ENCODE results near the gene VASN. TPM values are rescaled to one million over a fixed set of nuclear protein-coding genes. Genes with fewer than 3 reads are reported as not detected.

Gene VASN
- total and polyA plus RNA-seq, 10 of the 15 experiments (the other 5 are each of a cell fraction or from before 2014, with no cell fraction given), result 0.02 to 0.19 (median 0.14) TPM; not detected in 6

DNA sequence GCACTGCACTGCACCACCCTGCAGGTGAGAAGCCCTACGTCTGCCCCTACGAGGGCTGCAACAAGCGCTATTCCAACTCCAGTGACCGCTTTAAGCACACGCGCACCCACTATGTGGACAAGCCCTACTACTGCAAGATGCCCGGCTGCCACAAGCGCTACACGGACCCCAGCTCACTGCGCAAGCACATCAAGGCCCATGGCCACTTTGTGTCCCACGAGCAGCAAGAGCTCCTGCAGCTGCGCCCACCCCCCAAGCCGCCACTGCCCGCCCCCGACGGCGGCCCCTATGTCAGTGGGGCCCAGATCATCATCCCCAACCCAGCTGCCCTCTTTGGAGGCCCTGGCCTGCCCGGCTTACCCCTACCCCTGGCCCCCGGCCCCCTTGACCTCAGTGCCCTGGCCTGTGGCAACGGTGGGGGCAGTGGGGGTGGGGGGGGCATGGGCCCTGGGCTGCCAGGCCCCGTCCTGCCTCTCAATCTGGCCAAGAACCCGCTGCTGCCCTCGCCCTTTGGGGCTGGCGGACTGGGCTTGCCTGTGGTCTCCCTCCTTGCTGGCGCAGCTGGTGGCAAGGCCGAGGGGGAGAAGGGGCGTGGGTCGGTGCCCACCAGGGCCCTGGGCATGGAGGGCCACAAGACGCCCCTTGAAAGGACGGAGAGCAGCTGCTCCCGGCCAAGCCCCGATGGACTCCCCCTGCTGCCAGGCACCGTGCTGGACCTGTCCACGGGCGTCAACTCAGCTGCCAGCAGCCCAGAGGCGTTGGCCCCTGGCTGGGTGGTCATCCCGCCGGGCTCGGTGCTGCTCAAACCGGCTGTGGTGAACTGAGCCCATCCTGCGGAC, 34.7 kb upstream of the VASN start (continued):
- TF ChIP-seq CHD1 (IDR thresholded peaks at IDR 0.05; ENCODE audit: low read depth, low read length), result no peak

DNA sequence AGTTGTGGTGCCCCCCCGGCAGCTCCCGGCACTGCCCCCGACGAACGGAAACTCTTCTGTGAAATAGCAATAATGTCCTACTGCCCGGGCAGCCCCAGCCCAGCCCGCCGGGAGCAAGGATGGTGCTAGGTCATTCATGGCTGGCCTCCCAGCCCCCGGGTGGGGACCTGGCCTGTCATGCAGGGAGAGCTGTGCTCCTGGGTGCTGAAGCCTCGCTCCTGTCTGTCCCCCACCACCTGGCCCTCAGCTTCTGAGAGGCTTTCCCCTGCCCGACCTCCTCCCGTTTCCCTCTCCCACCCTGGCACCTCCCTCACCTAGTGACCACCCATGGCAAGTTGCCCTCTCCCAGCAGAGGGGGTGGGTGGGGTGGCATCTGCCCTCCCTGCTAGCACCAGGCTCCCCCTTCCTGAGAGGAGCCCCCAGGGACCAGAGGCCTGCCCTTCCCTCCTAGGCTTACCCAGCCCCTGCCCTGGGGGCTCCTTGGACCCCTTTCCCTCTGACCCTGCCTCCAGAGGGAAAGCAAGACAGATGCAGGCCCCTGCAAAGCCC, 34.0 kb upstream of the VASN start:
- Histone ChIP-seq H3K4me1 (ENCODE audit: control insufficient read depth, insufficient read depth, low read length) (no peaks in the 10 kb centered on the region), H3K4me2 (ENCODE audit: control insufficient read depth, insufficient read depth) (no peak overlapping the region), H4K20me1 (ENCODE audit: control insufficient read depth, insufficient read depth) (no peaks in the 10 kb centered on the region), H3K36me3 (ENCODE audit: control insufficient read depth in 2 of 2, insufficient read depth in 2 of 2, low read length in 1 of 2) (peaks cover 0 to 18% of the 10 kb centered on the region in 2 experiments; a peak in 3 of 4 replicates), H3K79me2 (ENCODE audit: control insufficient read depth, insufficient read depth, low read length) (no peaks in the 10 kb centered on the region), H3K27ac (ENCODE audit: control insufficient read depth, insufficient read depth) (no peak overlapping the region), H3K4me3 (no peak overlapping the region), H3K9me3 (replicated peaks; ENCODE audit: control insufficient read depth, insufficient read depth, low read length) (no peaks in the 10 kb centered on the region), H3K9ac (ENCODE audit: control insufficient read depth, insufficient read depth, low read length) (no peak overlapping the region), H2AFZ (ENCODE audit: control insufficient read depth, low read depth, low read length) (no peak overlapping the region), H3K27me3 (replicated peaks in 1 of 2; ENCODE audit: control insufficient read depth in 2 of 2, insufficient read depth in 2 of 2, low read length in 1 of 2) (no peaks in the 10 kb centered on the region)
- ChIA-PET CTCF (no interaction called here), RAD21 (ENCODE audit: unreplicated experiment) (no interaction called here), SMC1A (ENCODE audit: uncharacterized antibody, unreplicated experiment) (no interaction called here), POLR2A (no interaction called here)
- in situ Hi-C loops (cut with MboI), result no loop called here
- FAIRE-seq (no peak), DNase-seq (ENCODE audit: low read depth, low spot score) (no peak), ATAC-seq (no peak)
- WGBS (ENCODE audit: insufficient coverage, insufficient replicate concordance, low lambda C conversion rate, missing lambda C conversion rate), result 82% methylated on average over 12 of the region's 12 CpGs
- no TSS peak for BruUV-seq (replicated peaks)
- intact Hi-C loops (cut with micrococcal nuclease; ENCODE audit: unreplicated experiment), result loop anchor here (10.0 kb wide), 1 partner anchor 133 kb away; no protein-coding TSS in a partner anchor
- TF ChIP-seq, protein P1, sequence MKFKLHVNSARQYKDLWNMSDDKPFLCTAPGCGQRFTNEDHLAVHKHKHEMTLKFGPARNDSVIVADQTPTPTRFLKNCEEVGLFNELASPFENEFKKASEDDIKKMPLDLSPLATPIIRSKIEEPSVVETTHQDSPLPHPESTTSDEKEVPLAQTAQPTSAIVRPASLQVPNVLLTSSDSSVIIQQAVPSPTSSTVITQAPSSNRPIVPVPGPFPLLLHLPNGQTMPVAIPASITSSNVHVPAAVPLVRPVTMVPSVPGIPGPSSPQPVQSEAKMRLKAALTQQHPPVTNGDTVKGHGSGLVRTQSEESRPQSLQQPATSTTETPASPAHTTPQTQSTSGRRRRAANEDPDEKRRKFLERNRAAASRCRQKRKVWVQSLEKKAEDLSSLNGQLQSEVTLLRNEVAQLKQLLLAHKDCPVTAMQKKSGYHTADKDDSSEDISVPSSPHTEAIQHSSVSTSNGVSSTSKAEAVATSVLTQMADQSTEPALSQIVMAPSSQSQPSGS (IDR thresholded peaks at IDR 0.05; ENCODE audit: low read length), result no peak
- TF ChIP-seq ZNF24 (IDR thresholded peaks at IDR 0.05) (no peak), SREBF2 (IDR thresholded peaks at IDR 0.05; ENCODE audit: low read length) (no peak), MYB (IDR thresholded peaks at IDR 0.05; ENCODE audit: borderline replicate concordance, low read depth, low read length) (no peak), POLR2A (IDR thresholded peaks at IDR 0.05; ENCODE audit: low read depth, low read length) (peak; percentile 18; the same call in 1 of the 2 replicates), RB1 (IDR thresholded peaks at IDR 0.05; ENCODE audit: borderline replicate concordance) (no peak)

Data from GM12878 (cell line).